22Rv1 (cell line): ENCODE results near the gene PITPNB.

Experiments used
- ZFX ChIP-seq: fragments of 450-650 bp; IDR thresholded peaks from 2 replicates; pipeline ENCODE4 v1.6.1; 2017; ENCODE audit warnings: antibody characterized with exemption, borderline replicate concordance
- TF ChIP-seq, protein P1 (sequence below): fragments of 450-650 bp; IDR thresholded peaks from 2 replicates; pipeline ENCODE4 v1.5.1; 2017; ENCODE audit warnings: mild to moderate bottlenecking

DNA sequence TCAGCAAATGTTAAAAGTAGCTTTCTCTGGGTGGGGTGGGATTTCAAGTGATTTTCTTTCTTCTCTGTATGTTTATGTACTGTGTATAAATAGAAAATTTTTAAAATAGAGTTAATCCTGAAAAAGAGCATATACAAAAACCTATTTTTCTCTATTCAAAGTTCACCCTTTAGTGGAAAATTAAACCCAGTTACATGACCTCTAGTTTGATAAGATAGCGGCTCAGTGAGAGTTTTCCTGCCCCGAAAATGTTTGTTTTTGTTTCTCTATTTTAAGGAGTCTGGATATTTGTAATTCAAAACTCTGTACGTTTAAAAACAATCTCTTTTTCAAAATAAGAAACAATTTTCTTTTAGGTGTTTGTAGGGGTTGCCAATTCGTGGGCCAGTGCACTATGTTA is 42.1 kb upstream of the PITPNB start:
- TF ChIP-seq, protein P1, sequence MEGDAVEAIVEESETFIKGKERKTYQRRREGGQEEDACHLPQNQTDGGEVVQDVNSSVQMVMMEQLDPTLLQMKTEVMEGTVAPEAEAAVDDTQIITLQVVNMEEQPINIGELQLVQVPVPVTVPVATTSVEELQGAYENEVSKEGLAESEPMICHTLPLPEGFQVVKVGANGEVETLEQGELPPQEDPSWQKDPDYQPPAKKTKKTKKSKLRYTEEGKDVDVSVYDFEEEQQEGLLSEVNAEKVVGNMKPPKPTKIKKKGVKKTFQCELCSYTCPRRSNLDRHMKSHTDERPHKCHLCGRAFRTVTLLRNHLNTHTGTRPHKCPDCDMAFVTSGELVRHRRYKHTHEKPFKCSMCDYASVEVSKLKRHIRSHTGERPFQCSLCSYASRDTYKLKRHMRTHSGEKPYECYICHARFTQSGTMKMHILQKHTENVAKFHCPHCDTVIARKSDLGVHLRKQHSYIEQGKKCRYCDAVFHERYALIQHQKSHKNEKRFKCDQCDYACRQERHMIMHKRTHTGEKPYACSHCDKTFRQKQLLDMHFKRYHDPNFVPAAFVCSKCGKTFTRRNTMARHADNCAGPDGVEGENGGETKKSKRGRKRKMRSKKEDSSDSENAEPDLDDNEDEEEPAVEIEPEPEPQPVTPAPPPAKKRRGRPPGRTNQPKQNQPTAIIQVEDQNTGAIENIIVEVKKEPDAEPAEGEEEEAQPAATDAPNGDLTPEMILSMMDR: no peak
- no peak for TF ChIP-seq ZFX
